ENCODE results near the gene PADI6.
A peak's percentile ranks its signal among the peaks of the same experiment; 100 is the strongest.
"Not testable (repeated sequence)": the region's sequence is repeated elsewhere in the genome, so short reads cannot be mapped to it uniquely, and the experiment has no call there.

Gene PADI6

GRCh38 chr1:17371896-17372295 lies at the start of gene PADI6:
Gene PADI6 (plus strand): TSS chr1:17372196. CDS start chr1:17372246, 50 bp downstream.
- DNase-seq (ENCODE audit: low read depth), result no peak

GRCh38 chr1:17328855-17329254 lies 43.1 kb upstream of the PADI6 start:
- DNase-seq (ENCODE audit: low read depth), result no peak

GRCh38 chr1:17329610-17330009 lies 42.4 kb upstream of the PADI6 start:
- no peak for DNase-seq (ENCODE audit: low read depth)

- no peak for DNase-seq (ENCODE audit: low read depth)
These were observed 41.1 kb upstream of the PADI6 start for GRCh38 chr1:17330856-17331255.

- DNase-seq (ENCODE audit: low read depth), result no peak
These were observed 38.9 kb upstream of the PADI6 start for GRCh38 chr1:17333081-17333480.

- DNase-seq (ENCODE audit: low read depth), result peak; percentile 40
These were observed 35.9 kb upstream of the PADI6 start for GRCh38 chr1:17335821-17336710.

GRCh38 chr1:17338706-17339493 lies 33.1 kb upstream of the PADI6 start:
- no peak for DNase-seq (ENCODE audit: low read depth)

GRCh38 chr1:17339521-17339920 lies 32.5 kb upstream of the PADI6 start:
- DNase-seq (ENCODE audit: low read depth), result no peak

- DNase-seq (ENCODE audit: low read depth), result no peak
These were observed 31.6 kb upstream of the PADI6 start for GRCh38 chr1:17340358-17340757.

- DNase-seq (ENCODE audit: low read depth), result no peak
These were observed 30.0 kb upstream of the PADI6 start for GRCh38 chr1:17342014-17342441.

GRCh38 chr1:17345506-17345905 lies 26.5 kb upstream of the PADI6 start:
- not testable (repeated sequence) for DNase-seq (ENCODE audit: low read depth)

- no peak for DNase-seq (ENCODE audit: low read depth)
These were observed 25.8 kb upstream of the PADI6 start for GRCh38 chr1:17346046-17346789.

GRCh38 chr1:17347769-17348592 lies 24.0 kb upstream of the PADI6 start:
- no peak for DNase-seq (ENCODE audit: low read depth)

- no peak for DNase-seq (ENCODE audit: low read depth)
These were observed 23.3 kb upstream of the PADI6 start for GRCh38 chr1:17348593-17349234.

- no peak for DNase-seq (ENCODE audit: low read depth)
These were observed 21.9 kb upstream of the PADI6 start for GRCh38 chr1:17350083-17350482.

GRCh38 chr1:17350928-17351446 lies 21.0 kb upstream of the PADI6 start:
- DNase-seq (ENCODE audit: low read depth), result no peak

- no peak for DNase-seq (ENCODE audit: low read depth)
These were observed 20.2 kb upstream of the PADI6 start for GRCh38 chr1:17351598-17352324.

- no peak for DNase-seq (ENCODE audit: low read depth)
These were observed 19.5 kb upstream of the PADI6 start for GRCh38 chr1:17352419-17352909.

- DNase-seq (ENCODE audit: low read depth), result no peak
These were observed 16.1 kb upstream of the PADI6 start for GRCh38 chr1:17355898-17356297.

Measured in stimulated activated CD4-positive, alpha-beta T cell treated with anti-CD3 and anti-CD28 coated beads, Interleukin-2, amount 100 ng/mL, for 4 hours (primary cell).